ENCODE results near the gene EEF1B2.
A peak's percentile ranks its signal among the peaks of the same experiment; 100 is the strongest.
"Not testable (repeated sequence)": the region's sequence is repeated elsewhere in the genome, so short reads cannot be mapped to it uniquely, and the experiment has no call there.

EEF1B2 gene

DNA sequence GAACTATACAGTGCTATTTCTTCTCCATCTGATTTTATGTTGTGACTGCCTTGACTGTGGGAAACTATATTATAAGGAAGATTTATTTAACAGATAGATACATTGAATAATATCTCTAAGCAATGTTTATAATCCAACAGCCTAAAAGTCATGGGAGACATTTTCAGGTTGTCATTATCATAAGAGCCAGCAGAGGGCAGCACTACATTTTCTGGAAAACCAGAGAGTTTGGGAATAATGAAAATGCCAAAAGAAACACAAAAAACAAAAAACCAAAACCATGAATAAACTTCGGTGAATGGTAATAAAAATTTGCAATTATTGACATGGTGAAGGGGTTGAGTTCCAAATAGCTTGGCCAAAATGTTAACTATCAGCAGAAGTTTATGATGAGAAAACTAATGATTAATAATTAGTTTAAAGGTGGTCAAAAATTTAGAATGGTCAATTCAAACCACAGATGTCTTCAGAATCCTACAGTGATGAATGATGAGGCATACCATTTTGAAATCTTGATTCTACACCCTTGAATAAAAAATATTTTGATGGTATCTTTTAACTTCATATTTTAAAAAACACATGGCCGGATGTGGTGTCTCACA lies 4.7 kb downstream of the EEF1B2 start:
- no peak for DNase-seq (ENCODE audit: low read depth)

DNA sequence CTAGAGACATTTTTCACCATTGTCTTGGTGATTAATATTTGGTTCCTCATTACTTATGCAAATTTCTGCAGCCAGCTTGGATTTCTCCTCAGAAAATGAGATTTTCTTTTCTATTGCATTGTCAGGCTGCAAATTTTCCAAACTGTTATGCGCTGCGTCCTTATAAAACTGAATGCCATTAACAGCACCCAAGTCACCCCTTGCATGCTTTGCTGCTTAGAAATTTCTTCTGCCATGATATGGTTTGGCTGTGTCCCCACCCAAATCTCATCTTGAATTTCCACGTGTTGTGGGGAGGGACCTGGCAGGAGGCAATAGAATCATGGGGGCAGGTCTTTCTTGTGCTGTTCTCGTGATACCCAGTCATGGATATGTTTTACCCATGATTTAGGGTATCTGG lies 8.5 kb downstream of the EEF1B2 start:
- DNase-seq (ENCODE audit: low read depth), result not testable (repeated sequence)

GRCh38 chr2:206171624-206172397 lies 12.1 kb downstream of the EEF1B2 start:
- not testable (repeated sequence) for DNase-seq (ENCODE audit: low read depth)

DNA sequence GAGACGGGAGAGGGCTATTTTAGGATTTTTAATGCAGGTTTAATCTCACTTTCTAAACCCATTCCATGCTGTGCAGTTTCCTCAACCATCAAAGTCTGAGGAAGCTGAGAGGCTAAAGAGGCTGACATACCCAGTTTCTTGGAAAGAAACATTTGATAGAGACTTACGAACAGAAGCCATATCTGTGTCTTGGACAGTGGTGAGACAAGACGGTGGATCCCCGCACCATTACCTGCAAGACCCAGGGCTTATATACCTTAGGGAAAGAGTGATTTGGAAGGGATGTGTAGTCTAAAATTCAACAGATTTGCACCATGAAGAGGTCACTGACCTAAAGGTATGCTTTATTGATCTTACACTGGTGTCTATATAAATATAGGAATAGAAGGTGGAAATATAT lies 13.5 kb downstream of the EEF1B2 start:
- no peak for DNase-seq (ENCODE audit: low read depth)

DNA sequence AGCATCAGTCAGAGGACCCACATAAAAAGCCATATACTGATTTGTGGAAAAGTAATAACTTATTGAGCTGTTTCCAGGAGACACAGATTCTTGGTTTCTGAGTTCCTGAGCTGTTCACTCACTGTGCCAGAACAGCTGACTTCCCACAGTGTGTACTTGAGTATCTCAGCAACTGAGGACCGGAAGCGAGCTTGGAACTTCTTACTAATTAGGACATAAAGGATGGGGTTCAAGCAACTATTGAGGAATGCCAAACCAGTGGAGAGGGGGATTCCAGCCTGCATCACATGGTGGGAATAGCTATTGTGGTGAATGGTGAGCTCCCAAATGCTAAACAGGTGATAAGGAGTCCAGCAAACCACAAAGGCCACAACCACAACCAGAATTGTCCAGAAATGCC lies 16.4 kb downstream of the EEF1B2 start:
- DNase-seq (ENCODE audit: low read depth), result no peak

GRCh38 chr2:206176901-206177300 lies 17.2 kb downstream of the EEF1B2 start:
- no peak for DNase-seq (ENCODE audit: low read depth)

DNA sequence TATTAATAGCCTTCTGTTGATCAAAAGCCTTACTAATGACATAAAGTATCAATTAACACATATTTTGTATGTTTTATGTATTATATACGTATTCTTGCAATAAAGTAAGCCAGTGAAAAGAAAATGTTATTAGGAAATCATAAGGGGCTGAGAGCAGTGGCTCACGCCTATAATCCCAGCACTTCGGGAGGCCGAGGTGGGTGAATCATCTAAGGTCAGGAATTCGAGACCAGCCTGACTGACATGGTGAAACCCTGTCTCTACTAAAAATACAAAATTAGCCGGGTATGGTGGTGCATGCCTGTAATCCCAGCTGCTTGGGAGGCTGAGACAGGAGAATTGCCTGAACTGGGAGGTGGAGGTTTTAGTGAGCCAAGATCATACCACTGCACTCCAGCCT lies 21.8 kb downstream of the EEF1B2 start:
- DNase-seq (ENCODE audit: low read depth), result not testable (repeated sequence)

DNA sequence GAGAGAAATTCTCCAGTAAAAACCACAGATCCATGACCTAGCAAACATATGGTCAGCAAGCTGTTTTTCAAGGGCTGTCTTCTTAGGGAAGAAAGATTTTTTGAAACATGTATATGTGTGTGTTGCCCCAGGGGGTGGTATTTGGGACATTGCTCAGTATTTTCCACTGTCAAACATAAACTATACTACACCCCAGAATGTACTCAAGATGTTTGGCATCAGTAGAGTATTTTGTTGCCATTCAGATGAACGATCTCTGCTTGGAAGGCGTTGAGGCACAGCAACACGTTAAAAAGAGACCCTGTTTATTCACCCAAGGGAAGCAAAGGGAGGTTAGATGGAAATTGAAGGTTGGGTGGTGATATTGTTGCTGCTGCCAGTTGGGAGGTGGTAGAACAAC lies 30.0 kb downstream of the EEF1B2 start:
- no peak for DNase-seq (ENCODE audit: low read depth)

DNA sequence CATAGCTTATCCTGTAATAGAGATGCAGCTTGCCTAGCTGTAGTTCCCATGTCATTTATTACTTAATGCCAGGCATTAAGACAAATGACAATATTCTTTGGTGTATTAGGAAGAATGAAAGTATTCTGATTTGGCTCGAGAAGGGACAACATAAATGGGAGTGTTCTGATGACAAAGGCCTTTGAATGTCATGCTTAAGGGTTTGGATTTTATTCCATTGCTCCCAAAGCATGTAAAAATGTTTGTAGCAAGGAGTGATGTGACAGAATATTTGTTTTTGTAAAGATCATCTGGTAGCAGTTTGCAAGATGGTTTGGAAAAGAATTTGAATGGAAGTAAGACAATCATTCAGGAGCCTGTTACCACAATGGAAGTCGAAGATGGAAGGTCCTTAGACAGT lies 30.4 kb downstream of the EEF1B2 start:
- DNase-seq (ENCODE audit: low read depth), result no peak

GRCh38 chr2:206190689-206191088 lies 31.0 kb downstream of the EEF1B2 start:
- DNase-seq (ENCODE audit: low read depth), result no peak

DNA sequence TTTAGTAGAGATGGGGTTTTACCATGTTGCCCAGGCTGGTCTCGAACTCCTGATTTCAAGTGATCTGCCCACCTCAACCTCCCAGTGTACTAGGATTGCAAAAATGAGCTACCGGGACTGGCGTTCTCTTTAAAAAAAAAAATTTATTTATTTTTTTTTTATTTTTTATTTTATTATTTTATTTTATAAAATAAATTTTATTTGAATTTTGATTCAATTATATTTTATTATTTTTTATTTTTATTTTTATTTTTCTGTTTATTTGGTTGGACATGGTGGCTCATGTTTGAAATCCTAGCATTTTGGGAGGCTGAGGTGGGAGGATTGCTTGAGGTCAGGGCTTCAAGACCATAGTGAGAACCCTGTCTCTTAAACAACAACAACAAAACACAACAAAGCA lies 32.5 kb downstream of the EEF1B2 start:
- no peak for DNase-seq (ENCODE audit: low read depth)

DNA sequence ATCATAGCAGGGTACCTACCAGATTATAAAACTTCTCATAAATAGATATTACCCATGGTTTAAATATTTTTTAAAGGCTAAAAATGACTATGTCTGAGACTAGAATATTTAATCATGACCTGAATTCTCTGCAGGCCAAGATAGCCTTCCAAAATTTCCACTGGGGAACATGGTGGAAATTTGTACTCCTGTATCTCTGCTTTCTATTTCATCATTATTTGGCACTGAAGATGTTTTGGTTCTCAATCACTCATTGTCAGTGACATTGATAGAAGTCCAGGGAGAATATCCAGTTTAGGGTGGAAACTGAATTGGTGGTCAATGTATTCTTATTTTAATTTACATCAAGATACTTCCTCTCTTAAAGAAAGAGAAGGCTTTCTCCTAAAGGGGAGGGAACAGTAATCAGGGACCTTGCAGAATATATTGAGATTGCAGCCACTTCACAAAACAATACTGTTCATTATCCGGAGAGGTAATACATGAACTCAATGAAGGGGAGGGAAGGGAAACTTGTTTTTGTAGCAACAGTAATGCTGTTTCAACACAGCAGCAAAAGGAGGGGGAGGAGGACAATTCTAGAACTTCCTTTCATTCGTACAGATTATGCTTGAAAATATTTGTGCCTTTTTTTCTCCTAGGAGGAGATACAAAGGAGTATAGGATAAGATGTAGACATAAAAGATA lies 34.1 kb downstream of the EEF1B2 start:
- DNase-seq (ENCODE audit: low read depth), result no peak

DNA sequence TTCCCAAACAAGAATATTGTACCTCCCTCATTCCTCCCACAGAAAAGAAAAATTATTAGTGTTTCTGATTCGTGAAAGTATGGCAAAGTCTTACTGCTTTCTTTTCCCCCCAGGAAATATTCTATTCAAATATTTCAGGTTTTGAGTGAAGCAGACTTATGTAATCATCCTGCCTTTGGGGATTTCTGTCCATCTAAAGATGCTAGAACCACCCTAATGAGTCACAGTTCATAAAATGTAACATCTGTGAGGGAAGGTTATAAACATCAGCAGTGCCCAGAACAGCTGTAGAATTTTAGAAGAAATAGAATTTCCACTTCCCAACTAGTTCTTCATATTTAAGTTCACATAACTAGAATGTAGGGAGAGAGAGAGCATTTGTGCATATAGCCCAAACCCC lies 39.0 kb downstream of the EEF1B2 start:
- DNase-seq (ENCODE audit: low read depth), result no peak

GRCh38 chr2:206201075-206201848 lies 41.6 kb downstream of the EEF1B2 start:
- no peak for DNase-seq (ENCODE audit: low read depth)

GRCh38 chr2:206202446-206202845 lies 42.8 kb downstream of the EEF1B2 start:
- no peak for DNase-seq (ENCODE audit: low read depth)

GRCh38 chr2:206203331-206203730 lies 43.6 kb downstream of the EEF1B2 start:
- DNase-seq (ENCODE audit: low read depth), result no peak

GRCh38 chr2:206204710-206205109 lies 45.0 kb downstream of the EEF1B2 start:
- DNase-seq (ENCODE audit: low read depth), result no peak

GRCh38 chr2:206207316-206207715 lies 47.6 kb downstream of the EEF1B2 start:
- not testable (repeated sequence) for DNase-seq (ENCODE audit: low read depth)

DNA sequence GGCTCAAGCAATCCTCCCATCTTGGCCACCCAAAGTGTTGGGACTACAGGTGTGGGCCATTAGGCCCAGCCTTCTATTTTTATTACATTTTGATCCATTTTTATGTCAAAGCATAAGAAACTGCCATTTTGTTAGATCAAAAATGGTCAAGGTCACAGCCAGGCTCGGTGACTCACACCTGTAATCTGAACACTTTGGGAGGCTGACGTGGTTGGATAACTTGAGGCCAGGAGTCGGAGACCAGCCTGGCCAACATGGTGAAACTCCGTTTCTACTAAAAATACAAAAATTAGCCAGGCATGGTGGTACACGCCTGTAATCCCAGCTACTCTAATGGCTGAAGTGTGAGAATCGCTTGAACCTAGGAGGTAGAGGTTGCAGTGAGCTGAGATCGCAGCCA lies 49.2 kb downstream of the EEF1B2 start:
- no peak for DNase-seq (ENCODE audit: low read depth)

- peak; percentile 36 for DNase-seq (ENCODE audit: low read depth)
These were observed 52.1 kb downstream of the EEF1B2 start for GRCh38 chr2:206211657-206212255.
